Tibial artery (tissue), 4 donors: ENCODE measurements around the gene NFIA.

Experiments used
- DNase-seq, 2 donors: peaks; one replicate each; pipeline ENCODE4 v3.0.0-alpha.2; 2019
- H3K27ac ChIP-seq, 2 donors: fragments of 200-600 bp; sonication (generic) in 1 of 2; 1 replicate in 1 of 2; 2 replicates in 1 of 2; pipeline ENCODE4 v1.5.1; 2018 to 2019; ENCODE audit warnings: mild to moderate bottlenecking in 1 of 2
- H3K27me3 ChIP-seq, 2 donors: fragments of 200-600 bp; sonication (generic) in 1 of 2; one replicate each; pipeline versions ENCODE4 v1.5.1 to v1.6.0; 2016 to 2019
- H3K36me3 ChIP-seq, 3 donors: fragments of 200-600 bp; sonication (generic) in 2 of 3; one replicate each; pipeline ENCODE4 v1.5.1; 2016 to 2019; ENCODE audit warnings: mild to moderate bottlenecking in 2 of 3
- H3K4me1 ChIP-seq, 4 donors: fragments of 200-600 bp; sonication (generic) in 2 of 4; 1 replicate in 3 of 4; 2 replicates in 1 of 4; pipeline ENCODE4 v1.5.1; 2016 to 2019
- H3K4me3 ChIP-seq, 2 donors: fragments of 200-600 bp; sonication (generic) in 1 of 2; 1 replicate in 1 of 2; 2 replicates in 1 of 2; pipeline ENCODE4 v1.5.1; 2018 to 2019; ENCODE audit warnings: mild to moderate bottlenecking in 2 of 2
- H3K9me3 ChIP-seq, 3 donors: fragments of 200-600 bp; sonication (generic) in 1 of 3; one replicate each; pipeline ENCODE4 v1.5.1; 2016 to 2019
- intact Hi-C: fragments of 100-400 bp; cut with DNase I; formaldehyde crosslinking; loops from one replicate; pipeline ENCODE4 v1.15.0; 2023; ENCODE audit warnings: low total_unique reads
- TF ChIP-seq, protein P1 (sequence below), 2 experiments: fragments of 200-600 bp in 1 of 2; fragments of 450-650 bp in 1 of 2; IDR thresholded peaks; one replicate each; pipeline ENCODE4 v1.5.1; 2017 to 2019; ENCODE audit warnings: antibody characterized with exemption in 2 of 2, mild to moderate bottlenecking in 1 of 2, moderate library complexity in 1 of 2

NFIA gene

DNA sequence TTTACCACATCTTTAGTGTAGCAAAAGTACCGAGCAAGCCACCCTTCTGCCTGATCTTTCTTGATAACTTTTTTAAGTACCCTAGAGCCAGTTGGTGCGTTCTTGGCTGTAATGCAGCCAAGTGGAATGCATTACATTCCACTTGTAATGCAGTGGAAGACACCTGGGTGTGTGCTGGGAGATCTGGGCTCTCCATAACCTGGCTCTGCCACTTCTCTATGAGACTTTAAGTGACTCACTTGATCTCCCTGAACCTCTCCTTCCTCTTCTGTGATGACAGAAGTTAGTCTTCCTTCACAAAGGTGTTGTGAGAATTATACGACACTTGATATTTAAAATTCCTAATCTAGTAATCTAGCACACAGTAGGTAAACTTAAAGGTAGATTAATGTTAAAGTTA lies 35.3 kb upstream of the NFIA start:
- H3K4me3 ChIP-seq = no peak overlapping the region

DNA sequence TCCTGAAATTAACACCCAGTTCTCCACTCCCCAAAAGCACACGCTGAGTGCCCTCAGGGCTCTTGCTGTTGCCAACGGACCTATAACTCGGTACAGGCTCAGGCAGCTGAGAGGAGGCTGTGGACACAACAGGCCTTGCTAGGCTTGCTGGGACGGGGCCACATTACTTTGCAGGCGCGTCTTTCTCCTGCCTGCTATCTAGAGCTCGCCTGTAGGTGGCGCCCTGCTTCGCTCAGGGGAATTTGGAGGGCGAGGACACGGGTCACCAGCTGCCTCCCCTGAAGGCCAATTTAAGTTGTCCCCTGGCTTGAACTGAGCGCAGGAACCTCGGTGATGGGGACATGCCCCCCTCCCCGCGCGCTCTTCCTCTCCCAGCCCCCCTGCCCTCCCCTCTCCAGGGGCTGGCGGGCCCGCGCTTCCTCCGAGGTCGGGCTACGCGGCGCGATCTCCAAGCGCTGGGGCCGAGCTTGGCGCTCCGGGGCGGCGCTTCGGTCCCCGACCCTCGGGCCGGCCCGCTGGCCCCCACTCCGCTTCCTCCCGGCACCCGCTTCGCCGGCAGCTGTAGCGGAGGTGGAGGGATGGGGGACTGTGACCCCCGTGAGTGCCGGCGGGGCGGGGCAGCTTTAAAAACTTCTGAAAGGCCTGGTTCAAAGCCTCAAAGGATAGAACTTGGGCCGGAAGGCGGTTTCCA lies 32.4 kb upstream of the NFIA start:
- peak; percentile 93 to 98 for DNase-seq
- Histone ChIP-seq H3K27ac (peak overlapping the region; percentile 98 to 100), H3K27me3 (no peaks in the 10 kb centered on the region), H3K9me3 (no peaks in the 10 kb centered on the region), H3K36me3 (no peaks in the 10 kb centered on the region), H3K4me1 (peaks cover 0 to 44% (median 23%) of the 10 kb centered on the region in 4 donors), H3K4me3 (peak overlapping the region; percentile 79 to 96)
- TF ChIP-seq, protein P1, sequence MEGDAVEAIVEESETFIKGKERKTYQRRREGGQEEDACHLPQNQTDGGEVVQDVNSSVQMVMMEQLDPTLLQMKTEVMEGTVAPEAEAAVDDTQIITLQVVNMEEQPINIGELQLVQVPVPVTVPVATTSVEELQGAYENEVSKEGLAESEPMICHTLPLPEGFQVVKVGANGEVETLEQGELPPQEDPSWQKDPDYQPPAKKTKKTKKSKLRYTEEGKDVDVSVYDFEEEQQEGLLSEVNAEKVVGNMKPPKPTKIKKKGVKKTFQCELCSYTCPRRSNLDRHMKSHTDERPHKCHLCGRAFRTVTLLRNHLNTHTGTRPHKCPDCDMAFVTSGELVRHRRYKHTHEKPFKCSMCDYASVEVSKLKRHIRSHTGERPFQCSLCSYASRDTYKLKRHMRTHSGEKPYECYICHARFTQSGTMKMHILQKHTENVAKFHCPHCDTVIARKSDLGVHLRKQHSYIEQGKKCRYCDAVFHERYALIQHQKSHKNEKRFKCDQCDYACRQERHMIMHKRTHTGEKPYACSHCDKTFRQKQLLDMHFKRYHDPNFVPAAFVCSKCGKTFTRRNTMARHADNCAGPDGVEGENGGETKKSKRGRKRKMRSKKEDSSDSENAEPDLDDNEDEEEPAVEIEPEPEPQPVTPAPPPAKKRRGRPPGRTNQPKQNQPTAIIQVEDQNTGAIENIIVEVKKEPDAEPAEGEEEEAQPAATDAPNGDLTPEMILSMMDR (IDR thresholded peaks at IDR 0.05) = peak; percentile 97 to 98
- intact Hi-C loops = loop anchor here (5.0 to 10.0 kb wide), 5 partner anchors 37 to 692 kb away; partner anchors contain the start of gene PATJ

More for the DNA sequence above, 35.3 kb upstream of the NFIA start:
- TF ChIP-seq, protein P1 (IDR thresholded peaks at IDR 0.05) = no peak
- H3K27ac ChIP-seq = peak overlapping the region in 1 of 2 donors; percentile 100
- no peaks in the 10 kb centered on the region for H3K36me3 ChIP-seq
- no peaks in the 10 kb centered on the region for H3K27me3 ChIP-seq
- no peaks in the 10 kb centered on the region for H3K9me3 ChIP-seq
- intact Hi-C loops = loop anchor here (10.0 kb wide), 1 partner anchor 598 kb away; no protein-coding TSS in a partner anchor
- peaks cover 0 to 28% (median 14%) of the 10 kb centered on the region in 4 donors for H3K4me1 ChIP-seq
- DNase-seq = no peak

DNA sequence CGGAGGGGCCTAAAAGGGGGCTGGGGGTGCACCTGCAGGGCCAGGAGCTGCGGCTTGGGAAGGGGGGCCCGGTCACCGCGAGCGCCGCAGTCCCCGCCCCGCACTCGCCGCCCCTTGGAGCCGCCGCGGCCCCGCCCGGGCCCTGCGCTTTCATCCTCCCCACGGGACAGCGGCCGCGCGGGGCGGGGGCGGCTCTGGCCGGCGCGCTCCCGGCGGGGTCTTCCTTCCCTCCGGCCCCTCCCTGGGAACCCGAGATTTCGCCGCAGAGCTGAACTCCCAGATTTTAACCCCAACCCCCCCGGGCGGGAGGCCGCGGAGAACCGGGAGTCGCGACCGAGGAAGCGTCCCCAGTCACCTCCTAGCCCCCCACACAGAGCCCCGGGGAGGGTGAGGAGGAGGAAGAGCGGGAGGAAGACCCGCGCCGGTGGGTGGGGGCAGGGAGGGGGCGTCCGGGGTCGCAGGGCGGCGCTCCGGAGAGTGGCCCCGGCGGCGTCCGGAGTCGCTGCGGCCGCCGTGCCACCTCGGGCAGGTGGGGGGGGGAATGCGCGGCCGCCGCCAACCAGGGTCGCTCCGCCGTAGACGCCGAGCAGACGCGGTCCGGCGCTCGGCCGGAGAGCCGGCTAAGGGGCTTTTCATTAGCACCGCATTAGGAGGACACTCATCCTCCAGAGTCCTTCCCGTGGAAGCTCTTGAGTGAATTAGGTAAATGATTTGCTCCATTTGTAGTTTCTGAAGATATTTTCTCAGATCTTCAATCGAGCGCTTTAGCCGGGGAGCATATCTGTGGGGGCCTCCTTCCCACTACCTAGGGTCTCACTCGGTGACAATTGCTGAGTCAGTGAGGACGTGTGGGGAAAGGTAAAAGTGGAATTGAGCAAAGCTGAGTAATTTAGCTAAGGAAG lies 31.6 kb upstream of the NFIA start:
- H3K4me1 ChIP-seq = peaks cover 0 to 52% (median 30%) of the 10 kb centered on the region in 4 donors
- no peaks in the 10 kb centered on the region for H3K27me3 ChIP-seq
- peak overlapping the region; percentile 98 to 100 for H3K27ac ChIP-seq
- H3K9me3 ChIP-seq = no peaks in the 10 kb centered on the region
- intact Hi-C loops = loop anchor here (5.0 kb wide), 4 partner anchors 37 to 692 kb away; partner anchors contain the start of gene PATJ
- TF ChIP-seq, protein P1 (IDR thresholded peaks at IDR 0.05) = no peak
- H3K36me3 ChIP-seq = no peaks in the 10 kb centered on the region
- DNase-seq = peak; percentile 46 to 84
- peak overlapping the region; percentile 79 to 96 for H3K4me3 ChIP-seq

DNA sequence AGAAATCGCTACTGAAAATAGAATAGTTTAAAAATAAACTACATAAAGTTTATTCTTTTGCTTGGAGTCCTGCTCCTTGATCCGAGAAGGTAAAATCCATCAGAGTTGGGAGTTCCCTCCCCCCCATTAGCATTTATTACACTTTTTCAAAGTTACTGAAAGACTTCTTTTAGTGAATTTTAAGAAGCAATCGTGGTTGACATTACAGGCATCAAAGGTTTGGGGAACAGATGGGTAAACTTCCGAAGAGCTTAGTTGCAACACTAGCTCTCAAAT lies 31.0 kb upstream of the NFIA start:
- no peaks in the 10 kb centered on the region for H3K36me3 ChIP-seq
- peaks cover 0 to 57% (median 33%) of the 10 kb centered on the region in 4 donors for H3K4me1 ChIP-seq
- H3K9me3 ChIP-seq = no peaks in the 10 kb centered on the region
- peak overlapping the region; percentile 98 to 100 for H3K27ac ChIP-seq
- H3K4me3 ChIP-seq = peak overlapping the region; percentile 79 to 96
- DNase-seq = no peak
- TF ChIP-seq, protein P1 (IDR thresholded peaks at IDR 0.05) = no peak
- intact Hi-C loops = loop anchor here (5.0 kb wide), 4 partner anchors 36 to 691 kb away; partner anchors contain the start of gene PATJ
- no peaks in the 10 kb centered on the region for H3K27me3 ChIP-seq

DNA sequence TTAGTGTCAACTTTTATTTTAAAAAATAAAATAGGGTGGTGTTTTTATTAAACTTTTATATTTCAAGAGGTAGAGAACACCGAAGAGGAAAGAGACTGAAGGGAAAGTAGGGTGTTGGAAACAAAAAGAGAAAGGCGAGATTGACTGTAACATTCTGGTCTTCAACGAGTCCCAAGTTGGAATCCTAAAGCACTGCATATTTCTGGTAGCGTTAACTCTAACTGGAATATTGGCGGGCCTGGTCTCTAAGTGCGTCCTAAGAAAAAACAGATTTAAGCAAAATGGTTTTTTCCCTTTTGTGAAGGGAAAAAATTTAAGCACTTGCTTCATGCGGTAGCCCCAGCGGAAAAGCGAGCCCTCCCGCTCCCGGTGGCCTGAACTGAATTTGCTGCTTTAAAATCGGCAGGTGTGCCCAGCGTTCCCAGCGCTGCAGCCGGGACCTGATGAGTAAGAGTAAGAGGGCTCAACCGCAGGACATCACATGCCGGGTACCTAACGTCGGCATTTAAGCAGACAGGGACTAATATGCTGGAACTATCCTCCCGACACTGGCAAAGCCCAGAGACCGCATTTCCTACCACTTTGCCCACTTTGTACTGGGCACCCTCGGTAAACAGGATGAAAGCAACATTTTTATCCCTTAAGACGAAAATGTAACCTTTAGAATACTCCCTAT lies 30.5 kb upstream of the NFIA start:
- Histone ChIP-seq H3K4me1 (peaks cover 0 to 60% (median 35%) of the 10 kb centered on the region in 4 donors), H3K4me3 (peak overlapping the region; percentile 79 to 96)
- intact Hi-C loops = loop anchor here (5.0 kb wide), 4 partner anchors 35 to 690 kb away; partner anchors contain the start of gene PATJ

More for the DNA sequence above, 30.5 kb upstream of the NFIA start:
- TF ChIP-seq, protein P1 (IDR thresholded peaks at IDR 0.05) = no peak
- Histone ChIP-seq H3K36me3 (no peaks in the 10 kb centered on the region), H3K9me3 (no peaks in the 10 kb centered on the region), H3K27me3 (no peaks in the 10 kb centered on the region), H3K27ac (peak overlapping the region; percentile 98 to 100)
- peak; percentile 53 to 75 for DNase-seq
